ENCODE data around the gene OGFOD2.

Gene OGFOD2

DNA sequence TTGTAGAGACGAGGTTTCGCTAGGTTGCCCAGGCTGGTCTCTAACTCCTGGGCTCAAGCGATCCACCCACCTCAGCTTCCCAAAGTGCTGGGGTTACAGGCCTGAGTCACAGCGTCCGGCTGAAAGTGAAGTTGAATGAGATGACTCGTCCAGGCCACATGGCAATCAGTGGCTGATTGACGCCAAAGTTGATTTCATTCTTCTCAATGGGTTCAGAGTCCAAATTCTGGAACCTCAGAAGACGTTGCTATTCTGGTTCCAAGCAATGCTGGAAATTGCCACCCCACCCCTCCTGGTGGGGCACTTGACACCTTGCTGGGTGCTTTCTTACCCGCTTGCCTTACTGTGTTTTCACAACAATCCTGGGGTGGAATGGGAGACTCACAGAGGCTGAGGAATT is 23.6 kb upstream of the OGFOD2 start:
- no peak overlapping the region for H3K4me3 ChIP-seq (ENCODE audit: low read depth, low read length)
- TF ChIP-seq, protein P1, sequence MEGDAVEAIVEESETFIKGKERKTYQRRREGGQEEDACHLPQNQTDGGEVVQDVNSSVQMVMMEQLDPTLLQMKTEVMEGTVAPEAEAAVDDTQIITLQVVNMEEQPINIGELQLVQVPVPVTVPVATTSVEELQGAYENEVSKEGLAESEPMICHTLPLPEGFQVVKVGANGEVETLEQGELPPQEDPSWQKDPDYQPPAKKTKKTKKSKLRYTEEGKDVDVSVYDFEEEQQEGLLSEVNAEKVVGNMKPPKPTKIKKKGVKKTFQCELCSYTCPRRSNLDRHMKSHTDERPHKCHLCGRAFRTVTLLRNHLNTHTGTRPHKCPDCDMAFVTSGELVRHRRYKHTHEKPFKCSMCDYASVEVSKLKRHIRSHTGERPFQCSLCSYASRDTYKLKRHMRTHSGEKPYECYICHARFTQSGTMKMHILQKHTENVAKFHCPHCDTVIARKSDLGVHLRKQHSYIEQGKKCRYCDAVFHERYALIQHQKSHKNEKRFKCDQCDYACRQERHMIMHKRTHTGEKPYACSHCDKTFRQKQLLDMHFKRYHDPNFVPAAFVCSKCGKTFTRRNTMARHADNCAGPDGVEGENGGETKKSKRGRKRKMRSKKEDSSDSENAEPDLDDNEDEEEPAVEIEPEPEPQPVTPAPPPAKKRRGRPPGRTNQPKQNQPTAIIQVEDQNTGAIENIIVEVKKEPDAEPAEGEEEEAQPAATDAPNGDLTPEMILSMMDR (IDR thresholded peaks at IDR 0.05; ENCODE audit: insufficient read depth, low read depth, low read length, missing control alignments), result no peak
- DNase-seq (ENCODE audit: low read depth), result peak; percentile 43

DNA sequence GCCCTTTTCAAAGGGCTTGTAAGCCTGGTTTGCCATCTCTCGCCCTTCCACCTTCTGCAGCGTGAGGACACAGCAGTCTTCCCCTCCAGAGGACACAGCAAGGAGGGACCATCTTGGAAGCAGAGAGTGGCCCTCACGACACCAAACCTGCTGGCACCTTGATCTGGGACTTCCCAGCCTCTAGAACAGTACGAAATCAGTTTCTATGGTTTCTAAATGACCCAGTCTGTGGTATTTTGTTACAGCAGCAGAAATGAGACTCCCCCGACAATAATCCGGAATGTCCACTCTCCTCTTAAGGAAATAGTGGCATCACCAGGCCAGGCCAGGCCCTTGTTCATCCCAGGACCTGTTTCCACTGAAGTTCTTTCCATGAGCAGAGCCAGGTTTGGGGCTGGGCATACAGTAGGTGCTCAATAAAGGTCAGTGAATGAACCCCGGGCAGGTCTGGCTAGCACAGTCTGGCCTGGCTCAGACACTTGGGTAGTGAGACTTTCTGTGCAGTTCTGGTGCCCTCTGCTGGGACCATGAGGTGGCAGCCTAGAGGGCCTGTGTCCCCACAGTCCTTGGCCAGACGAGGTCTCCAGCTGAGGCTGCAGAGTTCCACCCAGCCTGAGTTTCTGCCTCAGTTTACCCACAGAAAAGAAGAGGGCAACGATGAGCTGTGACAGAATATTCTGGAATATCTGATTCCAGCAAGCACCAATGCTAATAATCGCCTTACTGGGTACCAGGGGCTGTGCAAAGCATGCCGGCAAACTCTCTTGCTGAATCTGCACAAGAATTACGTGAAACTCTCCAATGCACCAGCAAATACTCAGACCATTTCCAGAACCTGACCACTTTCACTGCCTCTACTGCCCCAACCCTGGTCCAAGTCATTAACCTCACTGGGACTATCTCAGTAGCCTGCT is 22.8 kb upstream of the OGFOD2 start:
- DNase-seq (ENCODE audit: low read depth), result peak; percentile 86
- TF ChIP-seq, protein P1 (IDR thresholded peaks at IDR 0.05; ENCODE audit: insufficient read depth, low read depth, low read length, missing control alignments), result peak; percentile 92
- H3K4me3 ChIP-seq (ENCODE audit: low read depth, low read length), result no peak overlapping the region

DNA sequence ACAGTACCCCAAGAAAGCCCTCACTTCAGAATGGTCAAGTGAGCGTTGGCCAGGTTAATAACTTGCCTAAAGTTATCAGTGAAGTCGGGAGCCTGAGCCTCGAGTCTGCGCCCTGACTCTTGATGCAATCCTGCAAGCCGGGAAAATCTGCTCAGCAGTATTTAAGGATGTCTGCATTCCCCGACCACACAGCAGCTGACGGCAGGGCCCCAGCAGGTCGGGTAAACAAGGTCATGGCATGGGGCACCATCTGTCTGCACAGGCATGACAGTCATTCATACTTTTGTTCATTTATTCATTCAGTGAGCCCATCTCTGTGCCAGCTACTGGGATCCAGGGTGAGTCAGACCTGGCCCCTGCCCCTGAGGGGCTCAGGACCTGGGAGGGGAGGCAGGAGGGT is 19.9 kb upstream of the OGFOD2 start:
- TF ChIP-seq, protein P1 (IDR thresholded peaks at IDR 0.05; ENCODE audit: insufficient read depth, low read depth, low read length, missing control alignments), result no peak

DNA sequence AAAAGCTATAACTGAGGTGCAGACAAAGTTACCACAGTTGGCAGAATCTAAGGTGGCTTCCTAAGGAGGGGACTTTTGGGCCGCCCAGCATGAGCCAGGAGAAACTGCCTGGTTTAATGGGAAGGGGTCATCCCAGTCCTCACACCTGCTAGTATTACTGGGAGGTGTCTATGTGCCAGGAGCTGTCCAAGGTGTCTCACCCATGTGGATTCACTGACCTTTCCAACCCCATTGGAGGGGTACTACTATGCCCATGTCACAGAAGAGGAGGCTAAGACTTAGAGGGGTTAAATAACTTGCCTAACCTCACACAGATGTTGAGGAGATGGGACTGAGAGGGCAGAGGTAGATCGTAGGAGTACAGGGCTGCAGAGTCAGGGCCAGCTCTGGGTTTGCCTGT is 19.0 kb upstream of the OGFOD2 start:
- TF ChIP-seq, protein P1 (IDR thresholded peaks at IDR 0.05; ENCODE audit: insufficient read depth, low read depth, low read length, missing control alignments), result no peak
- H3K4me3 ChIP-seq (ENCODE audit: low read depth, low read length), result no peak overlapping the region
- DNase-seq (ENCODE audit: low read depth), result no peak

More for the DNA sequence above, 19.9 kb upstream of the OGFOD2 start:
- no peak for DNase-seq (ENCODE audit: low read depth)
- H3K4me3 ChIP-seq (ENCODE audit: low read depth, low read length), result no peak overlapping the region

DNA sequence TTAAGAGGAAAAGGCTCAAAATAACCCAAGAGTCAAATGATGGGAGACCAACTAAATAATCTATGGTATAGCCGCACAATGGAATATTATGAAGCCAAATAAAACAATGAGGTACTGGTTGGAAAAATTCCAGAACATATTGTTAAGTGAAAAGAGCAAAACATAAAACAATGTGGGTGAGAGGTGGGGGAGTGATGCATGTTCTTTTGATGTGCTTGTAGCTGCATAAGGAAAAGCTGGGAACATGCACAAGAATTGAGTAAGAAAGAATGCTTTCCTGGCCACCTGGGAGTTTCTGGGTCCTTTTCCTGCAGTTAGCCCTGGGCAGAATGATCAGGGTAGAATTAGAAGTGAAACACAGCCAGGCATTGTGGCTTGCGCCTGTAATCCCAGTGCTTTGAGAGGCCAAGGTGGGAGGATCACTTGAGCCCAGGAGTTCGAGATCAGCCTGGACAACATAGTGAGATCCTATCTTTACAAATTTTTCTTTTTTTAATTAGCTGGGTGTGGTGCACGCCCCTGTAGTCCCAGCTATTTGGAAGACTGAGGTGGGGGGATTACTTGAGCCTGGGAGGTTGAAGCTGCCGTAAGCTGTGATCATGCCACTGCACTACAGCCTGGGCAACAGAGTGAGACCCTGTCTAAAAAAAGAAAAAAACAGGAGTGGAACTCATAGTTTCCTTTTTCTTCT is 16.7 kb upstream of the OGFOD2 start:
- TF ChIP-seq, protein P1 (IDR thresholded peaks at IDR 0.05; ENCODE audit: insufficient read depth, low read depth, low read length, missing control alignments), result no peak
- no peak overlapping the region for H3K4me3 ChIP-seq (ENCODE audit: low read depth, low read length)
- DNase-seq (ENCODE audit: low read depth), result no peak

DNA sequence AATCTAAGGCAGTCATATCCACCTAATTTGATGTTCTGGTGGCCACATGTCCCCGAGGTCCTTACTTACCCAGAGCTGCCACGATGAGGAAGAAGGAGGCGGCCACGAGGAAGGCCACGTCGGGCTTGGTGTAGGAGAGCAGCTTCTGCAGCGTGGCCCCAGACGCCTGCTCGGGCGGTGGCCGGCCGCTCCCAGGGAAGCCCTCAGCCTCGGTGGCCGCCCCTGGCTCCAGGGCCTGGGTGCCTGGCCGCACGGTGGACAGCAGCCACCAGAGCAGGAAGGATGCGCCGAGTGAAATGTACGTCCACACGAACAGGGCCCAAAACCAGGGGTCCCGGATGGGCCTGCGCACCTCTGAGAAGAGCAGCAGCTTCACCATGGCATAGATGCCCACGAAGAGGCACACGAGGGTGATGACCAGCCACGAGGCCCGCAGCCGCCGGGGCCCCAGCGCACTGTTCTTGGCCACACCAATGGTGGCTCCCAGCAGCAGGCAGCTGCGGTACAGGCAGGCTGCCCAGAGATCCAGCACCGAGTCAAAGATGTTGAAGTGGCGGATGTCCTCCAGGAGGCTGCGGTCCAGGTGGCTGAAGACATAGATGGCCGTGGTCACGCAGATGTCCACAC is 15.4 kb upstream of the OGFOD2 start:
- no peak for DNase-seq (ENCODE audit: low read depth)
- no peak overlapping the region for H3K4me3 ChIP-seq (ENCODE audit: low read depth, low read length)
- TF ChIP-seq, protein P1 (IDR thresholded peaks at IDR 0.05; ENCODE audit: insufficient read depth, low read depth, low read length, missing control alignments), result no peak

Data from GM12865 (cell line).